GM21576 (cell line): ENCODE data around the gene MARVELD2.

ENCODE experiments used
- ATAC-seq: cut with Tn5 transposase; IDR thresholded peaks from one replicate; pipeline ENCODE4 v1.9.1; 2021; ENCODE audit warnings: mild to moderate bottlenecking, moderate library complexity; ENCODE audit not compliant: unreplicated experiment

Gene MARVELD2

DNA sequence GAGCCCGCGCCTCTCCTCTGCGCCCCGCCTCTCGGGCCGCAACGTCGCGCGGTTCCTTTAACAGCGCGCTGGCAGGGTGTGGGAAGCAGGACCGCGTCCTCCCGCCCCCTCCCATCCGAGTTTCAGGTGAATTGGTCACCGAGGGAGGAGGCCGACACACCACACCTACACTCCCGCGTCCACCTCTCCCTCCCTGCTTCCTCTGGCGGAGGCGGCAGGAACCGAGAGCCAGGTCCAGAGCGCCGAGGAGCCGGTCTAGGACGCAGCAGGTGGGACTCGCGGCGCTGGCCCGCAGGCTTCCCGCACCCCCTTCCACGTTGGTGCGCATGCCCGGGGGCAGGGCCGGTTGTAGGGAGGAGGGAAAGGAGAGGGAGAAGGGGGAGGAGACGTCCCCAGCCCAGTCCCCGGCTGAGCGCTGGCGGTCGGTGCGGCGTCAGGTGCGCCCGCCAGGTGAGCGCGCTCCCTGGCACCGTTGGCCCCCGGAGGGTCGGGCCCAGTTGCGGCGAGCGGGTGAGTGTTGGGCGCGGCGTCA lies 77.5 kb downstream of the MARVELD2 start, which contains the start of gene OCLN:
Gene OCLN (plus strand): TSS at position 400 of the 532 bp plus-strand sequence. CDS start 11,455 bp downstream, outside the sequence.
- ATAC-seq: peak; percentile 52

- ATAC-seq: peak; percentile 38
Observed at GRCh38 chr5:69492923-69493395, 78.0 kb downstream of the MARVELD2 start.

- peak; percentile 49 for ATAC-seq
Observed at GRCh38 chr5:69493396-69494133, 78.6 kb downstream of the MARVELD2 start.
